ENCODE results near the gene PLIN5.

Gene PLIN5

GRCh38 chr19:4503132-4503824 lies 31.7 kb downstream of the PLIN5 start:
- DNase-seq = no peak

GRCh38 chr19:4502282-4503131 lies 32.5 kb downstream of the PLIN5 start:
- DNase-seq = no peak

- DNase-seq = no peak
These were observed 33.3 kb downstream of the PLIN5 start for GRCh38 chr19:4501691-4502090.

GRCh38 chr19:4500841-4501591 lies 34.0 kb downstream of the PLIN5 start:
- DNase-seq = no peak

GRCh38 chr19:4499855-4500254 lies 35.2 kb downstream of the PLIN5 start:
- DNase-seq = no peak

- no peak for DNase-seq
These were observed 35.7 kb downstream of the PLIN5 start for GRCh38 chr19:4499318-4499717.

GRCh38 chr19:4498694-4499093 lies 36.3 kb downstream of the PLIN5 start:
- DNase-seq = no peak

- no peak for DNase-seq
These were observed 37.1 kb downstream of the PLIN5 start for GRCh38 chr19:4497770-4498389.

GRCh38 chr19:4496304-4496703 lies 38.7 kb downstream of the PLIN5 start:
- DNase-seq = no peak

GRCh38 chr19:4495471-4495870 lies 39.6 kb downstream of the PLIN5 start:
- no peak for DNase-seq

- no peak for DNase-seq
These were observed 40.3 kb downstream of the PLIN5 start for GRCh38 chr19:4494691-4495064.

GRCh38 chr19:4493929-4494690 lies 40.9 kb downstream of the PLIN5 start:
- DNase-seq = no peak

GRCh38 chr19:4493104-4493928 lies 41.7 kb downstream of the PLIN5 start:
- no peak for DNase-seq

GRCh38 chr19:4492337-4493103 lies 42.5 kb downstream of the PLIN5 start:
- no peak for DNase-seq

GRCh38 chr19:4491446-4491845 lies 43.6 kb downstream of the PLIN5 start:
- DNase-seq = no peak

- no peak for DNase-seq
These were observed 46.5 kb downstream of the PLIN5 start for GRCh38 chr19:4488496-4488895.

GRCh38 chr19:4487572-4487971 lies 47.5 kb downstream of the PLIN5 start:
- no peak for DNase-seq

- no peak for DNase-seq
These were observed 51.6 kb downstream of the PLIN5 start for GRCh38 chr19:4483385-4483784.

GRCh38 chr19:4482721-4483364 lies 52.2 kb downstream of the PLIN5 start:
- DNase-seq = no peak

Data from hippocampal formation (tissue), 2 donors.